Retinal pigment epithelial cell (primary cell): ENCODE measurements around the gene DUS1L.

Experiments used
- DNase-seq: peaks from one replicate; pipeline ENCODE4 v3.0.0-alpha.2; 2010; ENCODE audit warnings: low read depth
- H3K4me3 ChIP-seq: 2 replicates; pipeline ENCODE4 v1.5.1; 2011; ENCODE audit warnings: mild to moderate bottlenecking, low read length, control low read depth, moderate library complexity
- TF ChIP-seq, protein P1 (sequence below): conservative IDR thresholded peaks from 2 replicates; pipeline ENCODE4 v1.5.1; 2011; ENCODE audit warnings: low read depth, low read length, control low read depth, inconsistent platforms

The DUS1L gene

DNA sequence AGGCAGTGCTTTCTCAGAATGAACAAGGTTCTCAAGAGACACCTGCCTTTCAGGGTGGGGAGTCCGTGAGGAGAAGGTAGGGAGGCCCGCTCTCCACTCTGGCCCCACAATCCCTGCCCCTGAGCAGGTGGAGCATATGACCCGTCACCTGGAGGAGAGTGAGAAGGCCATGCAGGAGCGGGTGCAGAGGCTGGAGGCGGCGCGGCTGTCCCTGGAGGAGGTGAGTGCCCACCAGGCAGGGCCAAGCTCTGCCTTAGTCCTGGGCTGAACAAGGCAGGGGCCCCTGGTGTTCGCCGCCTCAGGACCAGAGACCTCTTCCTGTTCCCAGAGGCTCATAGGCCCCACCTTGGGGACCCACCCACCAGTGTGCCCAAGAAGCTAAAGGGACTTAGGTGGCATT, 36.6 kb downstream of the DUS1L start:
- DNase-seq = no peak
- TF ChIP-seq, protein P1, sequence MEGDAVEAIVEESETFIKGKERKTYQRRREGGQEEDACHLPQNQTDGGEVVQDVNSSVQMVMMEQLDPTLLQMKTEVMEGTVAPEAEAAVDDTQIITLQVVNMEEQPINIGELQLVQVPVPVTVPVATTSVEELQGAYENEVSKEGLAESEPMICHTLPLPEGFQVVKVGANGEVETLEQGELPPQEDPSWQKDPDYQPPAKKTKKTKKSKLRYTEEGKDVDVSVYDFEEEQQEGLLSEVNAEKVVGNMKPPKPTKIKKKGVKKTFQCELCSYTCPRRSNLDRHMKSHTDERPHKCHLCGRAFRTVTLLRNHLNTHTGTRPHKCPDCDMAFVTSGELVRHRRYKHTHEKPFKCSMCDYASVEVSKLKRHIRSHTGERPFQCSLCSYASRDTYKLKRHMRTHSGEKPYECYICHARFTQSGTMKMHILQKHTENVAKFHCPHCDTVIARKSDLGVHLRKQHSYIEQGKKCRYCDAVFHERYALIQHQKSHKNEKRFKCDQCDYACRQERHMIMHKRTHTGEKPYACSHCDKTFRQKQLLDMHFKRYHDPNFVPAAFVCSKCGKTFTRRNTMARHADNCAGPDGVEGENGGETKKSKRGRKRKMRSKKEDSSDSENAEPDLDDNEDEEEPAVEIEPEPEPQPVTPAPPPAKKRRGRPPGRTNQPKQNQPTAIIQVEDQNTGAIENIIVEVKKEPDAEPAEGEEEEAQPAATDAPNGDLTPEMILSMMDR = no peak
- H3K4me3 ChIP-seq = no peak overlapping the region

DNA sequence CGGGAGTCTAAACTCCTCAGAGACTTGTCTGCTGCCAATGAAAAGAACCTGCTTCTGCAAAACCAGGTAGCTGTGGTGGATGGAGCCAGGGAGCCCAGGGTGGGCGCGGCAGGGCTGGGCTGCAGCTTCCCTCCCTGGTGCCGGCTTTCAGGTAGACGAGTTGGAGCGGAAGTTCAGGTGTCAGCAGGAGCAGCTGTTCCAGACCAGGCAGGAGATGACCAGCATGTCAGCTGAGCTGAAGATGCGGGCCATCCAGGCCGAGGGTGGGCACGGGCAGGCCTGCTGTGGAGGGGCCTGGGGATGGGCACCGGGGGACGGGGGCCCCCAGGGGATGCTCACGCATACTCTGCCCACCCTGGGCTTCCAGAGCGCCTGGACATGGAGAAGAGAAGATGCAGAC, 37.4 kb downstream of the DUS1L start:
- TF ChIP-seq, protein P1 = no peak
- DNase-seq = no peak
- no peak overlapping the region for H3K4me3 ChIP-seq

DNA sequence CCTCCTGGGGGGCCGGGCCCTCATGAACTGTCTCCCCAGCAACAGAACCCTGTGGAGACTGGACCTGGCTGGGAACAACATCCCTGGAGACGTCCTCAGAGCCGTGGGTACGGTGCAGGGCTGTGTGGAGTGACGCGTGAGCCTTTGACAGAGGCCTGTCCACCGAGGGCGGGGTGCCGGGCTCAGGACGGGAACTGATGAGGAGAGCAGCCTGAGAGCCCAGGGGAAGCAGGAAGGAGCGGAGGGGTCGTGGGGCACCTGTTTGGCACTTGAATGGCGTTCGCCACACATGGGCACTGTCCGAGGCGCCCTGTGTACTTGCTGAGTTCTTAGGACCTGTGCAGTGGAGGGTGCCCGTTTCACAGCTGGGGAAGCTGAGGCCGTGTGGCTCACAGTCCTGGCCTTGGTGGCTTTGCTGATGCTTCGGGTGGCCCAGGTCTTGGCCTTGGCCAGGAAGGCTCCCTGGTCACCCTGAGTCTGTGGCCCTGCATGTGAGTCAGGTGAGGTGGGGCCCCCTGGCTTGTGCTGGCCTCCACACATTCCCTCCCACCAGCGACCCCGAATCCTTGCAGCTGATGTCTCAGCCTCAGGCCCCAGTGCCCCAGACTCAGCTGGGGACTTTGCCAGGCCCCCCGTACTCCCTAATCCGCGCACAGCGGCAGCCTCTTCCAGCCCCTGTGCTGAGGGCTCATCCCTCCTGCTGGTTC, 40.0 kb downstream of the DUS1L start:
- no peak overlapping the region for H3K4me3 ChIP-seq
- TF ChIP-seq, protein P1 = no peak
- no peak for DNase-seq

DNA sequence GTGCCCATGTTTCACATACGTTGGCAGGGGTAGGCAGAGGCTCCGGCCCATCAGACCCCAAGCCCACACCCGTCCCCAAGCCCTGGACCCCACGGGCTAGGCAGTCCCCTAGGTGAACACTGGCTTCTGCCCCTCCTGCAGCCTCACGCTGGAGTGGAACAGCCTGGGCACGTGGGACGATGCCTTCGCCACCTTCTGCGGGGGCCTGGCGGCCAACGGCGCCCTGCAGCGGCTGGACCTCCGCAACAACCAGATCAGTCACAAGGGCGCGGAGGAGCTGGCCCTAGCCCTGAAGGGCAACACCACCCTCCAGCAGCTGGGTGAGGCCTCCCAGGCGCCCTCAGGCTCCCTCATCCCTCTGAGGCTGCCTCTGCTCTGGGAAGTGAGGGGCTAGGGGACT, 40.7 kb downstream of the DUS1L start:
- DNase-seq = no peak
- H3K4me3 ChIP-seq = no peak overlapping the region
- TF ChIP-seq, protein P1 = no peak

DNA sequence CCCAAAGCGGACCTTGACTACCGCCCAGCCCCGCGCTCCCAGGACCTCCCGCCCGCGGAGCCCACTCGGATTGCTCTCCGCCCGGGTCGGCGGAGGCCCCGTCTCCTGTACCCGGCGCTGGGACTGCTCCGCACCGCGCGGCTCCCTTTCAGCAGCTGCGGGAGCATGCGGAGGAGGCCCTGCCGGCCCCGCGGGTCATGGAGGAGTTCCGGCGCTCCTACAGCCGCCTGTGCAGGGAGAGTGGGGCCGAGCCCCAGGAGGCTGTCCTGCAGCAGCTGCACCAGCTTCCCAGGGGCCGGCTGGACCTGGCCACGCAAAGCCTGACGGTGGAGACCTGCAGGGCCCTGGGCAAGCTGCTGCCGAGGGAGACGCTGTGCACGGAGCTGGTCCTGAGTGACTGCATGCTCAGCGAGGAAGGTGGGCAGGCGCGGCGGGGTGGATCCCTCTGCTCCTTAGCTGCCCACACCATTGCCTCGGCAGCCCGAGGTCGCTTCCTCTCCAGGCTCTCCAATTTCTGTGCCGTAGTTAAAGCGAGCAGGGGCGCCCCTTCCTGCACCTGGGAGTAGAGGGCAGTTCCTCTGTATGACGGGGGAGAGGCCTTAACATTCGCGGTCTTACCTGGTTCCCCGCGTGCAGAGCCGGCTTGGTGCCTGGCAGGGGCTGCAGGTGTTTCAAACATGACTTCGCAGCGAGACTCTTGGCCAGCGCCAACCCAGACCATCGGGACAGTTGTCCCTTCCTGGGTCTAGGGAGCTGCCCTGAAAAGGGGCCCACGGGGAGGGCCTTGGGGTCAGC, 42.0 kb downstream of the DUS1L start:
- H3K4me3 ChIP-seq = peak overlapping the region; percentile 61
- TF ChIP-seq, protein P1 = no peak
- no peak for DNase-seq

DNA sequence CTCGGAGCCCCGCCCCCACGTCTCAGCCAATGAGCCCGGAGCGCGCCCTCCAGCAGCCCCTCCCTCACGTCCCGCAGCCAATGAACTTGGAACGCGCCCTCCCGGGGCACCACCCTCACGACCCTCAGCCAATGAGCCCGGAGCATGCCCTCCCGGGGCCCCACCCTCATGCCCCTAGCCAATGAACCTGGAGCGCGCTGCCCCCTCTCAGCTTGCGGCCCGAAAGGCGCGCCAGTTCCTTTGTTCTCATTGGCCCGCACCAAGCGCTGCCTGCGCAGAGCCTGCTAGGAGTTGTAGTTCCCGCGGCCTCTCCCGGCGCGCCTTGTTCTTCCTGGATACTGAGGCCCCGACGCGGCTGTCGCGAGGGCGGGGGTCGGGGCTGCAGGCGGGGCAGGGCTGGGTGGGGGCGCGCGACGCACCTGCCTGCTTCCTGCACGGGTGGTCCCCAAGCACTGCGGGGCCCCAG, 42.6 kb downstream of the DUS1L start, which contains the start of gene LRRC45:
LRRC45 (plus strand) TSS at position 325 of the 466 bp plus-strand sequence. CDS start 339 bp downstream, outside the sequence.
- TF ChIP-seq, protein P1 = no peak
- peak within 1 kb of the TSS; percentile 70 for H3K4me3 ChIP-seq
- peak; percentile 98 for DNase-seq
